HG02870 (cell line): ENCODE data around the gene AP2A2.

ENCODE experiments used
- ATAC-seq: cut with Tn5 transposase; IDR thresholded peaks from one replicate; pipeline ENCODE4 v1.9.1; 2021; ENCODE audit warnings: mild to moderate bottlenecking, moderate library complexity; ENCODE audit not compliant: unreplicated experiment

The AP2A2 gene

GRCh38 chr11:1052133-1053011 is 126.7 kb downstream of the AP2A2 start:
- no peak for ATAC-seq

- ATAC-seq: no peak
Measured at GRCh38 chr11:1053121-1053901, 127.6 kb downstream of the AP2A2 start.

- no peak for ATAC-seq
Measured at GRCh38 chr11:1054143-1055108, 128.8 kb downstream of the AP2A2 start.

GRCh38 chr11:1055109-1055703 is 129.5 kb downstream of the AP2A2 start:
- no peak for ATAC-seq

- ATAC-seq: no peak
Measured at GRCh38 chr11:1055990-1056771, 130.5 kb downstream of the AP2A2 start.

- ATAC-seq: no peak
Measured at GRCh38 chr11:1057806-1058205, 132.1 kb downstream of the AP2A2 start.

- ATAC-seq: no peak
Measured at GRCh38 chr11:1059759-1060158, 134.1 kb downstream of the AP2A2 start.

GRCh38 chr11:1060410-1060809 is 134.7 kb downstream of the AP2A2 start:
- ATAC-seq: no peak

GRCh38 chr11:1060852-1061616 is 135.4 kb downstream of the AP2A2 start:
- ATAC-seq: no peak
